GM10248 (cell line): ENCODE results near the gene ACYP2.
"Not testable (repeated sequence)": the region's sequence is repeated elsewhere in the genome, so short reads cannot be mapped to it uniquely, and the experiment has no call there.

Experiments
- CTCF ChIA-PET: fragments of 300-600 bp; sonication (Branson Sonifier 250); formaldehyde crosslinking; extraction: SDS; loops from one replicate; lab custom pipeline; 2021; ENCODE audit warnings: antibody characterized with exemption; lab: Yijun Ruan, JAX
- POLR2A ChIA-PET: fragments of 350-650 bp; sonication (Branson Sonifier 250); formaldehyde crosslinking; extraction: SDS; loops from one replicate; lab custom pipeline; 2020; ENCODE audit warnings: antibody characterized with exemption; lab: Yijun Ruan, JAX
- DNase-seq: peaks from one replicate; pipeline ENCODE4 v3.0.0; 2012; ENCODE audit errors: extremely low spot score
- TF ChIP-seq, protein P1 (sequence below): IDR thresholded peaks from 2 replicates; pipeline ENCODE4 v1.5.1; 2012; ENCODE audit warnings: mild to moderate bottlenecking, low read depth; ENCODE audit errors: extremely low read depth, missing control alignments, control extremely low read depth

ACYP2 gene

DNA sequence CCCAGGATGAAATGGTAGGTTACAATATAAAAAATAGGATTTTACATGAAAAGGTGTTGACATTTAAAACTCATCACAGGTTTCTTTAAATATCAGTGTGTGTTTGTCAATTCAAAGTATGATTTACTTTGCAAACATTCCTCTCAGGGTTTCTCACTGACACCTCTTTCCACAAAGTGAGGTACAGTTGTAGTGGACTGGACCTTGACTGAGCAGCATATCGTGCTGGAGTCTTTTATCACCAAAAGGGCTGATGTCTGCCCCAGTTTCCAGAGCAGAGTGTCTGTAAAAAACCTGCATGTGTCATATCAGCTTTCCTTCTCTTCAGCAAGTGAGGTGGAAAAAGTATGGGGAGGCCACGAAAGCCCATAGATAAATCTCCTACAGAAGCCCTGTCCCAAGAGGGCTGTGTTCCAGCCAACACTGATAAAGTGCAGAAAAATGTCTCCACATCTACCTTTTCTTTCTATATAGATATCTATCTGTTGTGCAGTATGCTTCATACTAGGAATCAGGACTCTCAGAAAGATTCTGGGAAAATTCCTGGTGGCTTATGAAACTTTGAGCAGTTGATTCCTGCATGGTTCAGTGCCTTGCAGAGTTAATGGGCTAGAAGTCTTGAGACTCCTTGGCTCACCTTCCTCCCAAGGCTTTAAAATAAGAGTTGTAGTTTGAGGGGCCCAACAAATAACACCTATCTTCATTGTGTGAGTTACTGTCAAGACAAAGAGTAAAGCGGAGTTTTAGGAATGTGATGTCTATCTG, 6.9 kb downstream of the ACYP2 start:
- TF ChIP-seq, protein P1, sequence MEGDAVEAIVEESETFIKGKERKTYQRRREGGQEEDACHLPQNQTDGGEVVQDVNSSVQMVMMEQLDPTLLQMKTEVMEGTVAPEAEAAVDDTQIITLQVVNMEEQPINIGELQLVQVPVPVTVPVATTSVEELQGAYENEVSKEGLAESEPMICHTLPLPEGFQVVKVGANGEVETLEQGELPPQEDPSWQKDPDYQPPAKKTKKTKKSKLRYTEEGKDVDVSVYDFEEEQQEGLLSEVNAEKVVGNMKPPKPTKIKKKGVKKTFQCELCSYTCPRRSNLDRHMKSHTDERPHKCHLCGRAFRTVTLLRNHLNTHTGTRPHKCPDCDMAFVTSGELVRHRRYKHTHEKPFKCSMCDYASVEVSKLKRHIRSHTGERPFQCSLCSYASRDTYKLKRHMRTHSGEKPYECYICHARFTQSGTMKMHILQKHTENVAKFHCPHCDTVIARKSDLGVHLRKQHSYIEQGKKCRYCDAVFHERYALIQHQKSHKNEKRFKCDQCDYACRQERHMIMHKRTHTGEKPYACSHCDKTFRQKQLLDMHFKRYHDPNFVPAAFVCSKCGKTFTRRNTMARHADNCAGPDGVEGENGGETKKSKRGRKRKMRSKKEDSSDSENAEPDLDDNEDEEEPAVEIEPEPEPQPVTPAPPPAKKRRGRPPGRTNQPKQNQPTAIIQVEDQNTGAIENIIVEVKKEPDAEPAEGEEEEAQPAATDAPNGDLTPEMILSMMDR, result no peak
- no peak for DNase-seq
- ChIA-PET CTCF (interaction anchor here (1.2 to 1.3 kb wide), 2 partner anchors 8 to 11 kb away, joined by 3 read pairs; no protein-coding TSS in a partner anchor), POLR2A (no interaction called here)

DNA sequence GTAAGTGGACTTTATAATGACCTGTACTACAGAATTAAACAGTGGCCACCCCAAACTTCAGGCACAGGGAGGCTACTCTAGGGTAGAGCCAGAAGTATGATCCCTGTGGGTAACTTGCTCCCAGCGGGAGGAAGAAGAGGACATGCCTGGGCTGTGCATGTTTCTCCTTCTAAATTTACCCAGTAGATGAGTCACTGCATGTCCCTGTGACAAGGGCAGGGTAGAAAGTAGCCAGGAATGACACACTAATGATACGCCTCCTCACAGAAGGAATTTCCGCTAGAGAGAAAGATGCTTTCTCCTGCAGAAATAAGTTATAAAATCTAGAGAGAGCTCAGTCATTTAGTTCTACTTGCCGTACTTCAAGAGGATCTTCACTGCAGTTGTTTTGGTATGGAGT, 7.5 kb downstream of the ACYP2 start:
- TF ChIP-seq, protein P1, result no peak
- ChIA-PET POLR2A (no interaction called here), CTCF (no interaction called here)
- no peak for DNase-seq

DNA sequence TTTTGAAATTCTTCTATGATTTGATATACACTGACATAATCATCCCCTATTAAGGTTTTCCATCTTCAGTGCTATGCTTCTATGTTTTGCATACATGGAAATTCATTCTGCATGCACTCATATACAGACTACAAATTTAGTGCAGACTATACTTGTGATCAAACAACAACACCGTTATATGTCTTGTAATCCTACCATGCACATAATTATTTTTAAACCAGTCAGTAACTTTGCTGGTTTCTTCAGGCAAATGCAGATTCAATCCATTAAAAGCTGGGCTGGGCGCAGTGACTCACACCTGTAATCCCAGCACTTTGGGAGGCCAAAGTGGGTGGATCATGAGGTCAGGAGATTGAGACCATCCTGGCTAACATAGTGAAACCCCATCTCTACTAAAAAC, 11.8 kb downstream of the ACYP2 start:
- DNase-seq, result not testable (repeated sequence)
- POLR2A ChIA-PET, result interaction anchor here (0.7 kb wide), 1 partner anchor 1381 kb away, joined by 3 read pairs; no protein-coding TSS in a partner anchor
- CTCF ChIA-PET, result interaction anchor here (1.4 kb wide), 1 partner anchor 17 kb away, joined by 3 read pairs; no protein-coding TSS in a partner anchor

DNA sequence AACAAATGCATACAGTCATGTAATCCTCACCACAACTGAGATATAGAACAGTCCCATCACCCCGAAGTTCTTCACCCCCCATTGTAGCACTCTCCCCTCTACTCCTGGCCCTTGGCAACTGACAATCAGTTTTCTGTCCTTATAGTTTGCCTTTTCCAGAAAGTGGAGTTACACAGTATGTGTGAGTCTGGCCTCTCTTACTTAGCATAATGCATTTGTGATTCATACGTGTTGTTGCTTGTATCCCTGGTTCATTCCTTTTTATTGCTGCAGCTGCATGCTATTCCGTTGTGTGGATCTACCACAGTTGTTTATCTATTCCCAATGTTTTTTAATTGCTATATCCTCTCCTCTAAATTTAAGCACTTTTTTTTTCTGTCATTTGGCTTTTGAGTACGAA, 17.6 kb downstream of the ACYP2 start:
- no peak for DNase-seq
- TF ChIP-seq, protein P1, result no peak
- ChIA-PET POLR2A (no interaction called here), CTCF (interaction anchor here (1.2 kb wide), 1 partner anchor 11 kb away, joined by 3 read pairs; no protein-coding TSS in a partner anchor)

DNA sequence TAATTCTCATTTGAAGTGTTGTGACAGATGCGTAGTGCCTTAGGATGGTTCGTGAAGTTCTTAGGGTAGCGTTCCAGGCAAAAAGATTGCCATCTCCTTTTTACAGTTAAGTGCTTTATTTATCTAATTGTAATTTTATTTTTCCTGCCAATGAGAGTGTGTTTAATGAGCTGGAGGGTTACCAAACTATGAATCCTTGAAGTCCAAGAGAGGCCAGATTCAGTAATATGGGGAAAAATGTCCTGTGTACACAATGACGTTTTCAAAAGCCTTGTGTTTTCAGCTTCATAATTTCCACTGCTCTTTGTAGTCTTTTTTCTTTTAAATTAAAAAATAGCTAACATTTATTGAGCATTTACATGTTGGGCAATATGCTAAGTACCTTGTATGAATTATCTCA, 23.8 kb downstream of the ACYP2 start:
- no peak for DNase-seq
- TF ChIP-seq, protein P1, result no peak
- CTCF ChIA-PET, result interaction anchor here (0.6 to 1.1 kb wide), 2 partner anchors 9 to 31 kb away, joined by 3 to 5 read pairs; no protein-coding TSS in a partner anchor
- POLR2A ChIA-PET, result no interaction called here

DNA sequence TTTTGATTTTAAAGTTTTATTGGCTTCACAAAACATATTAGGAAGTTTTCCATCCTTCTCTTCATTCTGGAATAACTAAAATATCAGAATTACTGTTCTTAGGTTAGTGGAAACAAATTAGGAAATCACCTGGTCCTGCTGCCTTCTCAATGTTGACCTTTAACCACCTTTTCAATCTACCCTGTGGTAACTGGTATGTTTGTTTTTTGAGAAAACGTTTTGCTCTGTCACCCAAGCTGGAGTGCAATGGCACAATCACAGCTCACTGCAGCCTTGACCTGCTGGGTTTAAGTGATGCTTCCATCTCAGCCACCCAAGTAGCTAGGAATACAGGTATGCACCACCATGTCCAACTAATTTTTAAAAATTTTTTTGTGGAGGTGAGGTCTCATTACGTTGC, 28.4 kb downstream of the ACYP2 start:
- DNase-seq, result no peak
- TF ChIP-seq, protein P1, result no peak
- CTCF ChIA-PET, result interaction anchor here (0.9 to 1.5 kb wide), 3 partner anchors 13 to 36 kb away, joined by 3 read pairs; no protein-coding TSS in a partner anchor
- POLR2A ChIA-PET, result no interaction called here

DNA sequence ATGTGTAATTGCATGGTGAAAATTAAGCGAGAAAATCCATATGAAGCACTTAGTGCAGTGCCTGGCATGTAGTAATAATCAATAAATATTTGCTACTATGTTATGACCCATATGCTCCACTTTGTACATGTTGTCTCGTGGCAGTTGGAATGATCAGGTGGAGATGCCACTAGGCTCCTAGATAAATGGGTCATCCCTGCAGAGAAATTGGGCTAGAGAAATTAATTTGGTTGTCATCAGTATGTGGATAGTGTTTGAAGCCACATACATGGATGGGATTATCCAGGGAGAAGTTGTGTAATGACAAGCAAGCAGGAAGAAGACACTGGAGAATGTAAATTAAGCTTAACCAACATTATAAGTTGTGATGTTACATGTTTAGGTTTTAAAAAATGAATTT, 33.0 kb downstream of the ACYP2 start:
- TF ChIP-seq, protein P1, result no peak
- no peak for DNase-seq
- CTCF ChIA-PET, result interaction anchor here (0.9 to 1.1 kb wide), 2 partner anchors 9 to 94 kb away, joined by 3 read pairs; no protein-coding TSS in a partner anchor
- POLR2A ChIA-PET, result no interaction called here
